KMS-11 (cell line): ENCODE measurements around the gene PKD1.

ENCODE experiments used
- H2AFZ ChIP-seq: fragments of 200-600 bp; sonication (generic); 2 replicates; pipeline ENCODE4 v1.6.1; 2016; ENCODE audit warnings: antibody characterized with exemption, mixed run types, low read depth
- H3K27ac ChIP-seq: fragments of 200-600 bp; sonication (generic); 2 replicates; pipeline ENCODE4 v1.6.1; 2016; ENCODE audit warnings: mild to moderate bottlenecking, mixed run types
- H3K27me3 ChIP-seq: fragments of 200-600 bp; sonication (generic); 2 replicates; pipeline ENCODE4 v1.6.1; 2017; ENCODE audit warnings: mild to moderate bottlenecking, low read depth, mixed run types, moderate library complexity; ENCODE audit not compliant: insufficient read depth
- H3K36me3 ChIP-seq: fragments of 200-600 bp; sonication (generic); 2 replicates; pipeline ENCODE4 v1.6.1; 2017; ENCODE audit warnings: mild to moderate bottlenecking, mixed run types; ENCODE audit not compliant: insufficient read depth
- H3K4me1 ChIP-seq: fragments of 200-600 bp; sonication (generic); 2 replicates; pipeline ENCODE4 v1.6.1; 2016; ENCODE audit warnings: mild to moderate bottlenecking, low read depth, mixed run types; ENCODE audit not compliant: poor library complexity, severe bottlenecking
- H3K4me2 ChIP-seq: fragments of 200-600 bp; sonication (generic); 2 replicates; pipeline ENCODE4 v1.7.0; 2016; ENCODE audit warnings: mild to moderate bottlenecking, mixed run types
- H3K4me3 ChIP-seq: fragments of 200-600 bp; sonication (generic); IDR thresholded peaks from 2 replicates; pipeline ENCODE4 v1.6.1; 2017; ENCODE audit warnings: low read depth, low read length, mixed read lengths; ENCODE audit not compliant: insufficient read depth
- H3K79me2 ChIP-seq: fragments of 200-600 bp; sonication (generic); 2 replicates; pipeline ENCODE4 v1.6.1; 2016; ENCODE audit warnings: low read depth, mixed run types; ENCODE audit not compliant: insufficient read depth
- H3K9ac ChIP-seq: fragments of 200-600 bp; sonication (generic); 2 replicates; pipeline ENCODE4 v1.6.1; 2016; ENCODE audit warnings: mild to moderate bottlenecking, mixed run types
- H4K20me1 ChIP-seq: fragments of 200-600 bp; sonication (generic); 2 replicates; pipeline ENCODE4 v1.6.1; 2016; ENCODE audit warnings: mild to moderate bottlenecking, mixed run types; ENCODE audit not compliant: insufficient read depth
- TF ChIP-seq, protein P1 (sequence below): fragments of 200-600 bp; sonication (generic); conservative IDR thresholded peaks from 2 replicates; pipeline ENCODE4 v1.6.1; 2017; ENCODE audit warnings: low read depth, mild to moderate bottlenecking, antibody characterized with exemption, low read length, moderate library complexity, mixed read lengths

PKD1 gene

GRCh38 chr16:2151188-2152091 is 15.7 kb upstream of the PKD1 start:
- H3K27ac ChIP-seq = peak overlapping the region; percentile 3; the same call in 1 of the 2 replicates
- peaks cover 33% of the 10 kb centered on the region for H4K20me1 ChIP-seq
- H3K36me3 ChIP-seq = peaks cover 7% of the 10 kb centered on the region; the same call in 1 of the 2 replicates
- H3K4me1 ChIP-seq = peaks cover 53% of the 10 kb centered on the region
- no peak overlapping the region for H3K4me3 ChIP-seq
- peaks cover 31% of the 10 kb centered on the region for H3K79me2 ChIP-seq
- no peak overlapping the region for H2AFZ ChIP-seq
- H3K9ac ChIP-seq = no peak overlapping the region; the same call in 1 of the 2 replicates
- H3K27me3 ChIP-seq = no peaks in the 10 kb centered on the region
- H3K4me2 ChIP-seq = peak overlapping the region; percentile 98; the same call in 1 of the 2 replicates
- TF ChIP-seq, protein P1, sequence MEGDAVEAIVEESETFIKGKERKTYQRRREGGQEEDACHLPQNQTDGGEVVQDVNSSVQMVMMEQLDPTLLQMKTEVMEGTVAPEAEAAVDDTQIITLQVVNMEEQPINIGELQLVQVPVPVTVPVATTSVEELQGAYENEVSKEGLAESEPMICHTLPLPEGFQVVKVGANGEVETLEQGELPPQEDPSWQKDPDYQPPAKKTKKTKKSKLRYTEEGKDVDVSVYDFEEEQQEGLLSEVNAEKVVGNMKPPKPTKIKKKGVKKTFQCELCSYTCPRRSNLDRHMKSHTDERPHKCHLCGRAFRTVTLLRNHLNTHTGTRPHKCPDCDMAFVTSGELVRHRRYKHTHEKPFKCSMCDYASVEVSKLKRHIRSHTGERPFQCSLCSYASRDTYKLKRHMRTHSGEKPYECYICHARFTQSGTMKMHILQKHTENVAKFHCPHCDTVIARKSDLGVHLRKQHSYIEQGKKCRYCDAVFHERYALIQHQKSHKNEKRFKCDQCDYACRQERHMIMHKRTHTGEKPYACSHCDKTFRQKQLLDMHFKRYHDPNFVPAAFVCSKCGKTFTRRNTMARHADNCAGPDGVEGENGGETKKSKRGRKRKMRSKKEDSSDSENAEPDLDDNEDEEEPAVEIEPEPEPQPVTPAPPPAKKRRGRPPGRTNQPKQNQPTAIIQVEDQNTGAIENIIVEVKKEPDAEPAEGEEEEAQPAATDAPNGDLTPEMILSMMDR = no peak

DNA sequence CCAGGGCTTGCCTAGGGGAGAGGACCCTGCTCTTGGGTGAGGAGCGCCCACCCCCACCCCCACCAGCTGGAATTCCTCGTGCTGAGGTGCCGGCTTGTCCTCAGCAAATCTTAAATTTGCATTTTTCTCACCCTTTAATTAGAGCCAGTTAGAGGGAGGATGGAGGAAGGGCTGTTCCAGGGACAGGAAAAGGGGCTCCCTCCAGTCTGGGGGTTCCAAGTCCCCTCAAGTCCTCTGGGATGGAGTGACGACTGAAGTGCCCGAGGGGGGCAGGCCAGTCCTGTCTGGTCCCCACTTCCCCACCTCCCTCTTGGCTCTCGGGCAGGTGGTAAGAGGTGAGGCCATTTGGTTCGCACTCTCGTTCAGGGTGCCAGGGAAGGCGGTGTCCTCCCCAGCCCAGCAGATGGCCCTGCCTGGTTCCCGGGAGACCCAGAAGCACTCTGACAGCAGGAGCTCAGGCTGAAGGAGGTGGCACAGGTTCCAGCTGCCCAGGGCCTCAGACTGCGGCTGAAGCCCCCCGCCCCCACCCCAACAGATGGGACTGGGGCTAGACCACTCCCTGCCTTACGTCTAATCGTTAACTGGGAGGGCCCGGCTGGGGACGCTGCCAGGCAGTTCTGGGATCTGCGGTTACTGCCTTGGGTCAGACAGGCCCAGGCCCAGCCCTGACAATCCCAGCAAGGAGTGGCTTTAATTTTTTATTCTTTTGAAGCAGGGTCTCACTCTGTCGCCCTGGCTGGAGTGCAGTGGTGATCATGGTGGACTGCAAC is 14.9 kb upstream of the PKD1 start:
- H3K36me3 ChIP-seq = peaks cover 7% of the 10 kb centered on the region; the same call in 1 of the 2 replicates
- no peak overlapping the region for H3K4me3 ChIP-seq
- H3K79me2 ChIP-seq = peaks cover 25% of the 10 kb centered on the region
- peaks cover 53% of the 10 kb centered on the region for H3K4me1 ChIP-seq
- H4K20me1 ChIP-seq = peaks cover 33% of the 10 kb centered on the region
- no peaks in the 10 kb centered on the region for H3K27me3 ChIP-seq
- peak overlapping the region; percentile 3; the same call in 1 of the 2 replicates for H3K27ac ChIP-seq
- H3K4me2 ChIP-seq = peak overlapping the region; percentile 98
- H3K9ac ChIP-seq = peak overlapping the region; percentile 6; the same call in 1 of the 2 replicates
- H2AFZ ChIP-seq = no peak overlapping the region
- TF ChIP-seq, protein P1 = no peak

- peaks cover 7% of the 10 kb centered on the region; the same call in 1 of the 2 replicates for H3K36me3 ChIP-seq
- H3K4me3 ChIP-seq = no peak overlapping the region
- H3K4me1 ChIP-seq = peaks cover 53% of the 10 kb centered on the region
- H2AFZ ChIP-seq = no peak overlapping the region
- peaks cover 33% of the 10 kb centered on the region for H4K20me1 ChIP-seq
- H3K9ac ChIP-seq = peak overlapping the region; percentile 6; the same call in 1 of the 2 replicates
- TF ChIP-seq, protein P1 = no peak
- no peak overlapping the region for H3K27ac ChIP-seq
- H3K27me3 ChIP-seq = no peaks in the 10 kb centered on the region
- peak overlapping the region; percentile 87 for H3K4me2 ChIP-seq
- peaks cover 21% of the 10 kb centered on the region for H3K79me2 ChIP-seq
Observed at GRCh38 chr16:2149630-2150417, 14.1 kb upstream of the PKD1 start.
